PC-3 (cell line): ENCODE data around the gene ALDH8A1. TPM values are rescaled to one million over a fixed set of nuclear protein-coding genes. Genes with fewer than 3 reads are reported as not detected.
"Not testable (repeated sequence)": the region's sequence is repeated elsewhere in the genome, so short reads cannot be mapped to it uniquely, and the experiment has no call there.

Source experiments
- ATAC-seq: fragments of 200-7000 bp; cut with Tn5 transposase; 2 replicates; pipeline ENCODE4 v1.9.1; 2020; ENCODE audit warnings: mild to moderate bottlenecking, moderate library complexity
- BruUV-seq: library from RNA; stranded (reverse); fragments of 400-500 nt; replicated peaks from 2 replicates; lab custom pipeline; 2021; lab: Mats Ljungman, UMichigan
- CTCF ChIA-PET: fragments of 300-600 bp; sonication (Branson Sonifier 250); formaldehyde crosslinking; loops from one replicate; lab custom pipeline; 2022; ENCODE audit warnings: antibody characterized with exemption; lab: Charles Lee
- POLR2A ChIA-PET: fragments of 300-600 bp; sonication (Branson Sonifier 250); formaldehyde crosslinking; loops from one replicate; lab custom pipeline; 2022; ENCODE audit warnings: antibody characterized with exemption; ENCODE audit not compliant: unreplicated experiment; lab: Charles Lee
- DNase-seq: peaks from one replicate; pipeline ENCODE4 v3.0.0-alpha.2; 2015
- H2AFZ ChIP-seq: fragments of 300-600 bp; sonication (generic); 2 replicates; pipeline ENCODE4 v1.6.0; 2016; ENCODE audit warnings: antibody characterized with exemption, low read length
- H3F3A ChIP-seq: fragments of 300-600 bp; sonication (generic); one replicate; pipeline ENCODE4 v1.6.0; 2017; ENCODE audit warnings: antibody characterized with exemption, low read length, control low read depth, mild to moderate bottlenecking; ENCODE audit not compliant: unreplicated experiment
- H3K27ac ChIP-seq: fragments of 300-600 bp; sonication (generic); 2 replicates; pipeline ENCODE4 v1.5.1; 2016; ENCODE audit warnings: mild to moderate bottlenecking, low read length
- H3K27me3 ChIP-seq: fragments of 300-600 bp; sonication (generic); 2 replicates; pipeline ENCODE4 v1.6.1; 2016; ENCODE audit warnings: low read length, mixed read lengths
- H3K36me3 ChIP-seq: fragments of 300-600 bp; sonication (generic); 2 replicates; pipeline ENCODE4 v1.6.1; 2016; ENCODE audit warnings: low read depth, mixed run types, low read length, mixed read lengths
- H3K4me1 ChIP-seq: fragments of 300-600 bp; sonication (generic); 2 replicates; pipeline ENCODE4 v1.5.1; 2016; ENCODE audit warnings: low read length; ENCODE audit not compliant: insufficient read depth
- H3K4me2 ChIP-seq: fragments of 300-600 bp; sonication (generic); 2 replicates; pipeline ENCODE4 v1.6.0; 2016; ENCODE audit warnings: low read length
- H3K4me3 ChIP-seq: fragments of 300-600 bp; sonication (generic); 2 replicates; pipeline ENCODE4 v1.5.1; 2016; ENCODE audit warnings: mild to moderate bottlenecking, low read length, mixed read lengths
- H3K79me2 ChIP-seq: fragments of 300-600 bp; sonication (generic); 2 replicates; pipeline ENCODE4 v1.6.1; 2017; ENCODE audit warnings: low read length, mixed read lengths
- H3K9ac ChIP-seq: fragments of 300-600 bp; sonication (generic); 2 replicates; pipeline ENCODE4 v1.6.0; 2016; ENCODE audit warnings: mild to moderate bottlenecking, low read length
- H3K9me2 ChIP-seq: fragments of 300-600 bp; sonication (generic); replicated peaks from 2 replicates; pipeline ENCODE4 v1.6.1; 2016; ENCODE audit warnings: mixed run types, low read length, mixed read lengths
- H3K9me3 ChIP-seq: fragments of 300-600 bp; sonication (generic); 2 replicates; pipeline ENCODE4 v1.6.1; 2016; ENCODE audit warnings: low read length, mixed read lengths
- H4K20me1 ChIP-seq: fragments of 300-600 bp; sonication (generic); 2 replicates; pipeline ENCODE4 v1.6.1; 2016; ENCODE audit warnings: low read length, mixed read lengths
- CTCF ChIP-seq: fragments of 300-600 bp; sonication (generic); conservative IDR thresholded peaks from 2 replicates; pipeline ENCODE4 v1.5.1; 2017; ENCODE audit warnings: antibody characterized with exemption, low read depth, mild to moderate bottlenecking, low read length
- EZH2 ChIP-seq: fragments of 300-600 bp; sonication (generic); IDR thresholded peaks from one replicate; pipeline ENCODE4 v1.6.1; 2017; ENCODE audit warnings: antibody characterized with exemption, mild to moderate bottlenecking, low read length; ENCODE audit not compliant: unreplicated experiment
- EZH2phosphoT487 ChIP-seq: fragments of 300-600 bp; sonication (generic); IDR thresholded peaks from 2 replicates; pipeline ENCODE4 v1.6.1; 2018; ENCODE audit warnings: mild to moderate bottlenecking, antibody characterized with exemption, low read length, borderline replicate concordance
- intact Hi-C: fragments of 100-400 bp; cut with micrococcal nuclease; formaldehyde crosslinking; loops from 2 replicates; pipeline ENCODE4 v1.9.0; 2023
- total RNA-seq: library from RNA; depleted of rRNA; stranded (reverse); fragments of >200 nt; gene quantifications from 2 replicates; pipeline ENCODE4 v1.2.3, GENCODE V29; 2014

The ALDH8A1 gene
- total RNA-seq, 1 experiment from 2014 or later = 1.9 TPM

DNA sequence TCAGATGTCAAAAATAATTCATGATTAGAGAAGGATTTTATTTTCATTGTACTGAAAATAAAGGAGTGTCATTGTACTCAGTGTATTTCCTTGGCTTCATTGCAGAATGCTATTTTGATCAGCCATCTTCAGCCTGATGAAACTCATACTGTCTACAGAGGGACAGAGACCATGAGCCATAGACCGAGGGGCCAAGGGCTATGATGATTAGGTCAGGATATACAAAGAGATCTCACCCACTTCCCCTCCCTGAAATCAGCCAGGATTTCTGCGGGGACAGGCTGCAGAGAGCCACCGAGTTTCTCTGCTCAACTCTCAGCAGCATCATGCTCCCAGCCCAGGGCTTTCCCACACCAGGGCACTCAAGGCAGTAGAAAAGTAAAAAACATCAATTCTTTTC is 47.0 kb downstream of the ALDH8A1 start:
- ChIA-PET CTCF (no interaction called here), POLR2A (no interaction called here)
- Histone ChIP-seq H3K4me1 (no peaks in the 10 kb centered on the region), H3K9me3 (no peaks in the 10 kb centered on the region), H2AFZ (no peak overlapping the region), H3K9ac (no peak overlapping the region), H3K27ac (no peak overlapping the region), H3K27me3 (no peaks in the 10 kb centered on the region), H3K9me2 (no peaks in the 10 kb centered on the region), H4K20me1 (no peaks in the 10 kb centered on the region), H3F3A (no peaks in the 10 kb centered on the region), H3K4me2 (no peak overlapping the region), H3K4me3 (no peak overlapping the region), H3K79me2 (no peaks in the 10 kb centered on the region), H3K36me3 (no peaks in the 10 kb centered on the region)
- ATAC-seq = no peak
- no TSS peak for BruUV-seq
- intact Hi-C loops = no loop called here
- TF ChIP-seq EZH2 (no peak), CTCF (no peak), EZH2phosphoT487 (no peak)
- no peak for DNase-seq

DNA sequence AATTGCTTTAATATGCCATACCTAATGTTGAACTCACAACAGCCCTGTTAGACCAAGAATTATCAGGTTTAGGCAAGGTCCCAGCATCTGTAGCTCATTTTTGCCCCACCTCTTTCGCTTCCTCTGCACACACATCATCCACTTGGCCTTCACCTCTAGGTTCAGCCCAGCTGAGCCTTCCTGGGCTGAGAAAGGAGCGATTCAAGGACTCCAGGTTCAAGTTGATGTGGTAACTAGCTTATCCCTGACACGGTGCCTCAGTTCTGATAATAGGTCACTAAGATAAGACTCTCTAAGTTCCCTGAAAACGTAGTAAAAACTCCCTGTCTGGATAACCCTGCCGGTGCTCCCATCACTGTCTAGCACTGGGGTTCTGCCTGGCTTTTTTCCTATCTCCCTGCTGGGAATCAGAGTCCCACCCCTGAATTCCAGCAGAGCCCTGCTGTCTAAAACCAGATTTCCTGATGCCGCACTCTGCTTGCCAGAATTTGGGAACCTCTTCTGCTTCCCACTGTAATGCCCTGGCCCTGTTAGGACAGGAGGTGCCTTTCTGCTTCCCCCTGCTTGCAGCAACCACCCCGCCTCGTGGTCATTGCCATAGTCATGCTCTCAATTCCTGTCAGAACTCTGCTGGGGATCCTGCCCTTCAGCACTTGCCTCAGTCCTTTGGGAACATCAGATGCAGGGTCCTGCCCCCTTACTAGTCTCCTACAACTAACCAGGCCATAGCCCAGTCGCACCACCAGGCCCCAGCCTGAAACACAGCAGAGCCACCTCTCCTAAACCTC is 47.6 kb downstream of the ALDH8A1 start:
- Histone ChIP-seq H3F3A (no peaks in the 10 kb centered on the region), H3K4me3 (no peak overlapping the region), H3K27ac (no peak overlapping the region), H3K4me2 (no peak overlapping the region), H3K36me3 (no peaks in the 10 kb centered on the region), H4K20me1 (no peaks in the 10 kb centered on the region), H3K9me2 (no peaks in the 10 kb centered on the region), H3K27me3 (no peaks in the 10 kb centered on the region), H3K4me1 (no peaks in the 10 kb centered on the region), H2AFZ (no peak overlapping the region), H3K79me2 (no peaks in the 10 kb centered on the region), H3K9ac (no peak overlapping the region), H3K9me3 (no peaks in the 10 kb centered on the region)
- DNase-seq = no peak
- no TSS peak for BruUV-seq
- POLR2A ChIA-PET = no interaction called here
- CTCF ChIA-PET = no interaction called here
- TF ChIP-seq CTCF (no peak), EZH2phosphoT487 (no peak), EZH2 (no peak)
- intact Hi-C loops = no loop called here
- no peak for ATAC-seq

DNA sequence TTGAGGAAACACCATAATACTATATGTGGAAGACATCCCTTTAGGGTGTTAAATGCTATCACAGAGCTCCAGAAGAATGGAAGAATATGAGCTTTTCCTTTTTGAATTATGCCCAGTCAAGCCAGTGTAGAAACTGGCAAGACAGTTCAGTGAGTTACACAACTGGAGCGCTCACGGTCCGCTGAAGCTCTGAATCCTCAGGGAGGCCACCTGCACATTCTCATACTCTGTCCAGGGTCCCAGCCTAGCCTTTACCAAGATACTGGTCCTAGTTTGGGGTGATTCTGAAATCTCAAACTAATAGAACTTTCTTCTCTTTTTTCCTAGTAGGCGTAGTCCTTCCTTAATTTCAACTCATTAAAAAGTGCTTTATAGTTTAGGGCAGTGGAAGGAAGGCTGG is 51.3 kb downstream of the ALDH8A1 start:
- CTCF ChIA-PET = no interaction called here
- BruUV-seq = no TSS peak

GRCh38 chr6:134898166-134898565 is 51.7 kb downstream of the ALDH8A1 start:
- H3K27ac ChIP-seq, H3K9me3 ChIP-seq, H3F3A ChIP-seq, CTCF ChIA-PET, H3K27me3 ChIP-seq, H3K4me1 ChIP-seq, BruUV-seq, H2AFZ ChIP-seq, H3K36me3 ChIP-seq, intact Hi-C loops, H3K9ac ChIP-seq, POLR2A ChIA-PET, H3K4me2 ChIP-seq, H3K4me3 ChIP-seq, H3K9me2 ChIP-seq, H4K20me1 ChIP-seq, ATAC-seq, DNase-seq, H3K79me2 ChIP-seq: not testable (repeated sequence)

More for the DNA sequence above, 51.3 kb downstream of the ALDH8A1 start:
- Histone ChIP-seq H3K27ac (no peak overlapping the region), H3K36me3 (no peaks in the 10 kb centered on the region), H4K20me1 (no peaks in the 10 kb centered on the region), H3K79me2 (no peaks in the 10 kb centered on the region), H3F3A (no peaks in the 10 kb centered on the region), H3K4me3 (no peak overlapping the region), H3K27me3 (no peaks in the 10 kb centered on the region), H3K4me1 (no peaks in the 10 kb centered on the region), H2AFZ (no peak overlapping the region), H3K9me3 (no peaks in the 10 kb centered on the region), H3K9ac (no peak overlapping the region), H3K9me2 (no peaks in the 10 kb centered on the region), H3K4me2 (no peak overlapping the region)
- no peak for TF ChIP-seq CTCF
- TF ChIP-seq EZH2phosphoT487 = no peak
- TF ChIP-seq EZH2 = no peak
- intact Hi-C loops = no loop called here
- no peak for DNase-seq
- ATAC-seq = no peak
- POLR2A ChIA-PET = no interaction called here
